ENCODE data around the gene FLT4. TPM values are rescaled to one million over a fixed set of nuclear protein-coding genes. Genes with fewer than 3 reads are reported as not detected.

FLT4 gene
- total and polyA plus RNA-seq, 2 of the 13 experiments (the other 11 are each of a cell fraction or from before 2014, with no cell fraction given), result not detected

- TF ChIP-seq, protein P1, sequence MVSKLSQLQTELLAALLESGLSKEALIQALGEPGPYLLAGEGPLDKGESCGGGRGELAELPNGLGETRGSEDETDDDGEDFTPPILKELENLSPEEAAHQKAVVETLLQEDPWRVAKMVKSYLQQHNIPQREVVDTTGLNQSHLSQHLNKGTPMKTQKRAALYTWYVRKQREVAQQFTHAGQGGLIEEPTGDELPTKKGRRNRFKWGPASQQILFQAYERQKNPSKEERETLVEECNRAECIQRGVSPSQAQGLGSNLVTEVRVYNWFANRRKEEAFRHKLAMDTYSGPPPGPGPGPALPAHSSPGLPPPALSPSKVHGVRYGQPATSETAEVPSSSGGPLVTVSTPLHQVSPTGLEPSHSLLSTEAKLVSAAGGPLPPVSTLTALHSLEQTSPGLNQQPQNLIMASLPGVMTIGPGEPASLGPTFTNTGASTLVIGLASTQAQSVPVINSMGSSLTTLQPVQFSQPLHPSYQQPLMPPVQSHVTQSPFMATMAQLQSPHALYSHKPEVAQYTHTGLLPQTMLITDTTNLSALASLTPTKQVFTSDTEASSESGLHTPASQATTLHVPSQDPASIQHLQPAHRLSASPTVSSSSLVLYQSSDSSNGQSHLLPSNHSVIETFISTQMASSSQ (IDR thresholded peaks at IDR 0.05; ENCODE audit: low read depth), result no peak
- TF ChIP-seq, protein P1 (CRISPR knock-in tag; IDR thresholded peaks at IDR 0.05; ENCODE audit: borderline replicate concordance), result no peak
- TF ChIP-seq ZNF30 (CRISPR knock-in tag; IDR thresholded peaks at IDR 0.05) (no peak), SAFB2 (CRISPR knock-in tag; IDR thresholded peaks at IDR 0.05; ENCODE audit: borderline replicate concordance, low read depth) (no peak), ZNF629 (CRISPR knock-in tag; conservative IDR thresholded peaks at IDR 0.05) (no peak)
- TF ChIP-seq, protein P2, sequence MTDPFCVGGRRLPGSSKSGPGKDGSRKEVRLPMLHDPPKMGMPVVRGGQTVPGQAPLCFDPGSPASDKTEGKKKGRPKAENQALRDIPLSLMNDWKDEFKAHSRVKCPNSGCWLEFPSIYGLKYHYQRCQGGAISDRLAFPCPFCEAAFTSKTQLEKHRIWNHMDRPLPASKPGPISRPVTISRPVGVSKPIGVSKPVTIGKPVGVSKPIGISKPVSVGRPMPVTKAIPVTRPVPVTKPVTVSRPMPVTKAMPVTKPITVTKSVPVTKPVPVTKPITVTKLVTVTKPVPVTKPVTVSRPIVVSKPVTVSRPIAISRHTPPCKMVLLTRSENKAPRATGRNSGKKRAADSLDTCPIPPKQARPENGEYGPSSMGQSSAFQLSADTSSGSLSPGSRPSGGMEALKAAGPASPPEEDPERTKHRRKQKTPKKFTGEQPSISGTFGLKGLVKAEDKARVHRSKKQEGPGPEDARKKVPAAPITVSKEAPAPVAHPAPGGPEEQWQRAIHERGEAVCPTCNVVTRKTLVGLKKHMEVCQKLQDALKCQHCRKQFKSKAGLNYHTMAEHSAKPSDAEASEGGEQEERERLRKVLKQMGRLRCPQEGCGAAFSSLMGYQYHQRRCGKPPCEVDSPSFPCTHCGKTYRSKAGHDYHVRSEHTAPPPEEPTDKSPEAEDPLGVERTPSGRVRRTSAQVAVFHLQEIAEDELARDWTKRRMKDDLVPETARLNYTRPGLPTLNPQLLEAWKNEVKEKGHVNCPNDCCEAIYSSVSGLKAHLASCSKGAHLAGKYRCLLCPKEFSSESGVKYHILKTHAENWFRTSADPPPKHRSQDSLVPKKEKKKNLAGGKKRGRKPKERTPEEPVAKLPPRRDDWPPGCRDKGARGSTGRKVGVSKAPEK (CRISPR knock-in tag; IDR thresholded peaks at IDR 0.05; ENCODE audit: borderline replicate concordance), result no peak
- TF ChIP-seq, protein P3, sequence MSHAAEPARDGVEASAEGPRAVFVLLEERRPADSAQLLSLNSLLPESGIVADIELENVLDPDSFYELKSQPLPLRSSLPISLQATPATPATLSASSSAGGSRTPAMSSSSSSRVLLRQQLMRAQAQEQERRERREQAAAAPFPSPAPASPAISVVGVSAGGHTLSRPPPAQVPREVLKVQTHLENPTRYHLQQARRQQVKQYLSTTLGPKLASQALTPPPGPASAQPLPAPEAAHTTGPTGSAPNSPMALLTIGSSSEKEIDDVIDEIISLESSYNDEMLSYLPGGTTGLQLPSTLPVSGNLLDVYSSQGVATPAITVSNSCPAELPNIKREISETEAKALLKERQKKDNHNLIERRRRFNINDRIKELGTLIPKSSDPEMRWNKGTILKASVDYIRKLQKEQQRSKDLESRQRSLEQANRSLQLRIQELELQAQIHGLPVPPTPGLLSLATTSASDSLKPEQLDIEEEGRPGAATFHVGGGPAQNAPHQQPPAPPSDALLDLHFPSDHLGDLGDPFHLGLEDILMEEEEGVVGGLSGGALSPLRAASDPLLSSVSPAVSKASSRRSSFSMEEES (CRISPR knock-in tag; IDR thresholded peaks at IDR 0.05), result no peak
Observed at GRCh38 chr5:180692429-180692828, 43.0 kb upstream of the FLT4 start (continued).
